Neural crest cell (in vitro differentiated cells): ENCODE measurements around the gene GPR152. TPM values are rescaled to one million over a fixed set of nuclear protein-coding genes. Genes with fewer than 3 reads are reported as not detected.
A peak's percentile ranks its signal among the peaks of the same experiment; 100 is the strongest.

Experiments
- DNase-seq: peaks from one replicate; pipeline ENCODE4 v3.0.0; 2021; ENCODE audit warnings: low read depth, mixed read lengths, low spot score
- H3K27ac Mint-ChIP-seq: one replicate; pipeline ENCODE4 v1.8.0; 2021; ENCODE audit warnings: mild to moderate bottlenecking, mixed read lengths; ENCODE audit not compliant: unreplicated experiment
- H3K27me3 Mint-ChIP-seq: 2 replicates; pipeline ENCODE4 v1.8.0; 2021; ENCODE audit warnings: low read depth, mild to moderate bottlenecking, mixed read lengths
- H3K36me3 Mint-ChIP-seq: 2 replicates; pipeline ENCODE4 v1.8.0; 2021; ENCODE audit warnings: low read depth, mild to moderate bottlenecking, mixed read lengths
- H3K4me1 Mint-ChIP-seq: 2 replicates; pipeline ENCODE4 v1.8.0; 2021; ENCODE audit warnings: mixed read lengths
- H3K4me3 Mint-ChIP-seq: one replicate; pipeline ENCODE4 v1.8.0; 2021; ENCODE audit warnings: mild to moderate bottlenecking, mixed read lengths
- H3K9me3 Mint-ChIP-seq: 2 replicates; pipeline ENCODE4 v1.8.0; 2021; ENCODE audit warnings: mixed read lengths
- total RNA-seq: library from RNA; stranded (reverse); gene quantifications from 2 replicates; pipeline ENCODE4 v1.2.1, GENCODE V29; 2021
- TF ChIP-seq, protein P1 (sequence below): fragments of 200-600 bp; sonication (generic); conservative IDR thresholded peaks from 2 replicates; pipeline ENCODE4 v1.5.0; 2021; ENCODE audit warnings: antibody characterized with exemption, mild to moderate bottlenecking

The GPR152 gene
- total RNA-seq, 1 donor from 2014 or later = not detected

GRCh38 chr11:67417425-67417824, 35.1 kb downstream of the GPR152 start:
- Mint-ChIP-seq H3K27me3 (peaks cover 39% of the 10 kb centered on the region), H3K4me3 (no peak overlapping the region), H3K27ac (no peak overlapping the region), H3K36me3 (no peaks in the 10 kb centered on the region), H3K4me1 (peaks cover 16% of the 10 kb centered on the region), H3K9me3 (no peaks in the 10 kb centered on the region)
- DNase-seq = no peak
- TF ChIP-seq, protein P1, sequence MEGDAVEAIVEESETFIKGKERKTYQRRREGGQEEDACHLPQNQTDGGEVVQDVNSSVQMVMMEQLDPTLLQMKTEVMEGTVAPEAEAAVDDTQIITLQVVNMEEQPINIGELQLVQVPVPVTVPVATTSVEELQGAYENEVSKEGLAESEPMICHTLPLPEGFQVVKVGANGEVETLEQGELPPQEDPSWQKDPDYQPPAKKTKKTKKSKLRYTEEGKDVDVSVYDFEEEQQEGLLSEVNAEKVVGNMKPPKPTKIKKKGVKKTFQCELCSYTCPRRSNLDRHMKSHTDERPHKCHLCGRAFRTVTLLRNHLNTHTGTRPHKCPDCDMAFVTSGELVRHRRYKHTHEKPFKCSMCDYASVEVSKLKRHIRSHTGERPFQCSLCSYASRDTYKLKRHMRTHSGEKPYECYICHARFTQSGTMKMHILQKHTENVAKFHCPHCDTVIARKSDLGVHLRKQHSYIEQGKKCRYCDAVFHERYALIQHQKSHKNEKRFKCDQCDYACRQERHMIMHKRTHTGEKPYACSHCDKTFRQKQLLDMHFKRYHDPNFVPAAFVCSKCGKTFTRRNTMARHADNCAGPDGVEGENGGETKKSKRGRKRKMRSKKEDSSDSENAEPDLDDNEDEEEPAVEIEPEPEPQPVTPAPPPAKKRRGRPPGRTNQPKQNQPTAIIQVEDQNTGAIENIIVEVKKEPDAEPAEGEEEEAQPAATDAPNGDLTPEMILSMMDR = no peak

DNA sequence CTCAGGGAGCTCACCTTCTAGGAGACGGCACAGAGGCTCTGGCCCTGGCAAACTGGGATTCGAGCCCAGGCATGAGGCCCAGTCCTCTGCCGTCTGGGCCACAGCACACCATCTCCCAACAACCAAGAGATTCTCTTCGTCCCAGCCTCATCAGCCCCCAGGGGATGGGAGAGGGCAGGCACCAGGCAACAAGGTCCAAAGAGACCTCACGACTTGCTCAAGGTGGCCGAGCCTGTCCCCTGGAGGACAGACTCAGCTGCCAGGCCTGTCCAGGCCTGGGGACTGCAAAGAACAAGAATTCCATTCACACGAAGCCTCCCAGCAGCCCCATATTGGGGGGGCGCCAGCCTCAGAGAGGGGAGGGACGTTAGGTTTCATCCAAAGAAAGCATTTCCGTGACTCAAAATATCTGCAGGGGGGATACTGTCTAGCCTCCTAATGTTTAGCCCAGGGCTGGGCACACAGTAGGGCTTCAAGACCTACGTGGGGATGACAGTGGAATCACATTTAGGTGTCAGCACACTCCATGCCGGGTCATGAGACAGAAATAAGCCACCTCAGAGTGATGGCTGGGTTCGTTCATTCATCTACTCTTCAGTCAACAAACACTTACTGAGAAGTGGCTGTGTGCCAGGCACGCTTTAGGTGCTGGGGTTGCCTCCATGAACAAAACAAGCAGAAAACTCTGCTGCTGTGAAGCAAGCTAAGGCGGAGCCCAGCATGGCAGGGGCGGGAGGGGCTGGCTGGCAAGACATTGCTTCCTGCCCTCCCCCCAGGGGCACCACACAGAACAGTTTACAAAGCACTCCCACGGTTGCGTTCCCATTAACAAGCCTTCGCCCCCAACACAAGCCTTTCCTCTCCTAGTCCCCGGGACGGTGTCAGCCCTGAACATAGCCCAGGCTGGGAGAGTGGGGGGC, 35.9 kb downstream of the GPR152 start:
- peak overlapping the region; percentile 57 for H3K4me3 Mint-ChIP-seq
- H3K4me1 Mint-ChIP-seq = peaks cover 16% of the 10 kb centered on the region
- H3K9me3 Mint-ChIP-seq = no peaks in the 10 kb centered on the region
- H3K27ac Mint-ChIP-seq = no peak overlapping the region
- peaks cover 41% of the 10 kb centered on the region for H3K27me3 Mint-ChIP-seq
- no peaks in the 10 kb centered on the region for H3K36me3 Mint-ChIP-seq
- TF ChIP-seq, protein P1 = no peak
- no peak for DNase-seq

GRCh38 chr11:67415501-67416304, 36.8 kb downstream of the GPR152 start, which contains the start of gene CARNS1:
CARNS1 (plus strand) TSS chr11:67415678; CDS start chr11:67416200, 522 bp downstream.
- Mint-ChIP-seq H3K27ac (no peak within 1 kb of the TSS), H3K36me3 (no peaks in the 10 kb centered on the region), H3K4me1 (peaks cover 14% of the 10 kb centered on the region), H3K27me3 (peaks cover 47% of the 10 kb centered on the region), H3K9me3 (no peaks in the 10 kb centered on the region), H3K4me3 (peak within 1 kb of the TSS; percentile 57)
- DNase-seq = no peak
- TF ChIP-seq, protein P1 = no peak

- Mint-ChIP-seq H3K4me3 (peak overlapping the region; percentile 41), H3K27ac (no peak overlapping the region), H3K9me3 (no peaks in the 10 kb centered on the region), H3K4me1 (peaks cover 21% of the 10 kb centered on the region), H3K36me3 (no peaks in the 10 kb centered on the region), H3K27me3 (peaks cover 47% of the 10 kb centered on the region)
- TF ChIP-seq, protein P1 = no peak
- DNase-seq = no peak
These were observed 39.2 kb downstream of the GPR152 start for GRCh38 chr11:67413266-67413849.

- no peaks in the 10 kb centered on the region for H3K36me3 Mint-ChIP-seq
- no peaks in the 10 kb centered on the region for H3K9me3 Mint-ChIP-seq
- no peak for DNase-seq
- TF ChIP-seq, protein P1 = no peak
- H3K4me3 Mint-ChIP-seq = no peak overlapping the region
- peaks cover 21% of the 10 kb centered on the region for H3K4me1 Mint-ChIP-seq
- no peak overlapping the region for H3K27ac Mint-ChIP-seq
- peaks cover 47% of the 10 kb centered on the region for H3K27me3 Mint-ChIP-seq
These were observed 39.9 kb downstream of the GPR152 start for GRCh38 chr11:67412495-67413179.
